Stimulated activated naive CD4-positive, alpha-beta T cell (primary cell): ENCODE data around the gene DENND6A.
"Not testable (repeated sequence)": the region's sequence is repeated elsewhere in the genome, so short reads cannot be mapped to it uniquely, and the experiment has no call there.

Source experiments
- DNase-seq, 6 experiments: peaks; one replicate each; lab custom pipeline; 2025; lab: John Stamatoyannopoulos, UW

DENND6A gene

DNA sequence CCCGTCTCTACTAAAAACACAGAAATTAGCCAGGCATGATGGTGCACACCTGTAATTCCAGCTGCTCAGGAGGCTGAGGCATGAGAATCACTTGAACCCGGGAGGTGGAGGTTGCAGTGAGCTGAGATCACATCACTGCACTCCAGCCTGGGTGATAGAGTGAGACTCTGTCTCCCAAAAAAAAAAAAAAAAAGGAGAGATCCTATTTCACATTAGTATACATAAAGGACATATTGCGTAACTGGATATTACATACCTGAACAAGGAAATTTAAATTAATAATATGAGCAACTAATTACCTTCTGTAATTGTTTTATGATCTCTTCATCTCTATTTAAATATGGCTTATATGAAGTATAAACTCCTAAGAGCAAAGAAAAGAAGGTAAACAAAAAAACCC lies 58.6 kb downstream of the DENND6A start:
- DNase-seq = not testable (repeated sequence)

DNA sequence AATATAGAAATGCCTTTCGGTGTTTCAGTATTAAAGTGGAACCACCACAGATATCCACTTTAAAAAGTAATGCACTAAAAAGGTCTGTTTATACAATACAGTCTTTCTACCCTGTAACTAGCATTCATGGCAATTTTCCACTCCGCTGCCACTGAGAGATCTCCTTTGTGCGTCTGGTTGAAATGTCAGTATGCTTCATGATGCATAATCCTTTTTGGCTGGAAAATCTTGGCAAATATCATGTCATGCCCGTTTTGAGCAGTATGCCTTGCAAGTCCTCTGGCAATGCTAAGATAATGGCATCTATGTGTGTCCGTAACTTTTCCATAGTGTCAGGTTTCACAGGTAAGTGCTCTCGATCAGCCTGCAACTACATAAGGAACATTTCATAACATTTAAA lies 64.9 kb downstream of the DENND6A start:
- DNase-seq = no peak

GRCh38 chr3:57624801-57625200 lies 68.1 kb downstream of the DENND6A start:
- DNase-seq = no peak

DNA sequence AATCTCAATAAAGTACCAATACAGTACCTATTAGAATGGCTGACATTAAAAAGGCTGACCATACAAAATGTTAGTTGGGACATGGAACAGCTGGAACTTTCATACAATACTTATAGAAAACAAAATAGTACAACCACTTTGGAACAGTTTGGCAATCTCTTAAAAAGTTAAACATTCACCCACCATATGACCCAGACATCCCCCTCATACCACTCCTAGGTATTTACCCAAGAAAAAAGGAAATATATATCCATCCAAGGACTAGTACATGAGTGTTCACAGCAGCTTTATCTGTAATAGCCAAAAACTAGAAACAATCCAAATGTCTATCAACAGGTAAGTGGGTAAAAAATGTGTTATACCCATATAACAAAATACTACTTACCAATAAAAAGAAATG lies 70.5 kb downstream of the DENND6A start:
- no peak for DNase-seq

DNA sequence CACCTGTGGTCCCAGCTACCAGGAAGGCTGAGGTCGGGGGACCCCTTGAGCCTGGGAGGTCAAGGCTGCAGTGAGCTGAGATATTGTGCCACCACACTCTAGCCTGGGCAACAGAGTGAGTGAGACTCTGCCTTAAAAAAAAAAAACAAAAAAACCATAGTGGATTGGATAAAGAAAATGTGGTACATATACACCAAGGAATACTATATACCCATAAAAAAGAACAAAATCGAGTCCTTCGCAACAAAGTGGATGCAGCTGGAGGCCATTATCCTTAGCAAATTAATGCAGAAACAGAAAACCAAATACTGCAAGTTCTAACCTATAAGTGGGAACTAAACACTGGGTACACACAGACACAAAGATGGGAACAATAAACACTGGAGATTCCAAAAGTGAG lies 75.1 kb downstream of the DENND6A start:
- DNase-seq = no peak

GRCh38 chr3:57616233-57616632 lies 76.6 kb downstream of the DENND6A start:
- no peak for DNase-seq

- DNase-seq = not testable (repeated sequence)
Measured at GRCh38 chr3:57611870-57612269, 81.0 kb downstream of the DENND6A start.

- no peak for DNase-seq
Measured at GRCh38 chr3:57605683-57606082, 87.2 kb downstream of the DENND6A start.

DNA sequence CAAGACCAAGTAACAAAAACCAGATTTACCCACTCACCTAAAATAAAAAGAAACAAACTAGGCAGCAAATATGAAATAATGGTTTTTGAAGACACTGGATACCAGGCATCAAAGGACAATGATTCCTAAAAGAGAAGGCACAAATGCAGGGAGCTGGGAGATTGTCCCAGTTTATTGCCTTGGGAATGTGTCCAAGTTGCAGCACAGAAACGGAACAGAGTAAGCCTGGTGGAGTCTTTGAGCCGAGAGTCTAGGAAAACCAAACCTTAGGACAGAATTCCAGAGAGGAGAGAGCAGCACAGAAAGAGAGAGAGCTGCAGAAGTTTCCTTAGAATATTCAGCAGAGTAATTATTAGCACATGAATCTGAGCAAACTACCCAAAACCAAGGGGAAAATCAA lies 87.9 kb downstream of the DENND6A start:
- DNase-seq = no peak

DNA sequence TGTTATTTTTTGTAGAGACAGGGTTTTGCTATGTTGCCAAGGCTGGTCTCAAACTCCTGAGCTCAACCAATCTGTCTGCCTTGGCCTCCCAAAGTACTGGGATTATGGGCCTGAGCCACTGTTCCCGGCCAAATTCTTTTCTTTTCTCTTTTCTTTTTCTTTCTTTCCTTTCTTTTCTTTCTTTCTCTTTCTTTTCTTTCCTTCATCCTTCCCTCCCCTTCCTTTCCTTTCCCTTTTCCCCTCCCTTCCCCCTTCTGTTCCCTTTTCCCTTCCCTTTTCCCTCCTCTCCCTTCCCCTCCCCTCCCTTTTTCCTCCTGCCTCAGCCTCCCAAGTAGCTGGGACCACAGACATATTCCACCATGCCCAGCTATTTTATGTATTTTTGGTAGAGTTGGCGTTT lies 92.7 kb downstream of the DENND6A start:
- DNase-seq = no peak

- DNase-seq = peak in 1 of 6 experiments; percentile 10
Measured at GRCh38 chr3:57598765-57599360, 94.0 kb downstream of the DENND6A start.

DNA sequence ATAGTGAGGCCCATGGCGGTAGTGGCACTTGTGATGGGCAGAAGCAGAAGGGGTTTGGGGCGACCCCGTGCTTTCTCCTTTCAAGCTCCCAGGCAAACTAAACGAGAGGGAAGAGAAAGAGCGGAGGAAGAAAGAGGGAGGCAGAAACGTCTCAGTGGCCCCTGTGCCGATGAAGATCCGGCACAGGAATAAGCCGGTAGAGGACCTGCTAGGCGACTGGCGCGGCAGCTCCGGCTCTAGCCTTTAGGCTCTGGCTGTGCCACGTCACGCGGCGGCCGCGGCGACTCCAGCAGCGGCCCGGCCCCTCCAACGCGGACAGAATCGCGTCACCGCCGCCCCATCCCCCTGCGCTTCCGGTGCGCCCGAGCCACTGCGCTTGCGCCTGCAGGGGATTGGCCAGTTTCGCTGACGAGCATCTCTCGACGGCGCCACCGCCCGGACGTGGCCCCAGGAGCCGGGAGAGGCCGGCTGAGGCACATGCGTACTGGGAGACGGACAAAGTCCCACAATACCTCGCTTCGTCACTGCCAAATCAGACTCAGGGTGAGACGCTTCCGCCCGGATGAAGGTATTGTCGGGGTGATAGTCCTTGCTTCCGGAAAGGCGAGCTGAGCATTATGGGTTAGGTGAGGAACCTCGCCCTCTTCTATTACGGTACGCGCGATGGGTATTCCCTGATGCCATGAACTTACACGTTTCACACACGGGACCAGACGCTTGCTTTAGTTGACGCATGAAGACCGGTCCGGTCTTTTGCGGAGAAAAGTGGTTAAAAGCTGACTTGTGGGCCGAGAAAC lies 95.6 kb downstream of the DENND6A start, which contains the start of gene ARF4:
Gene ARF4, minus strand, starts transcription at position 218 of the 797 bp plus-strand sequence. Its CDS starts 204 bp downstream, at position 14.
- DNase-seq = peak; percentile 97 to 100 (median 99)

DNA sequence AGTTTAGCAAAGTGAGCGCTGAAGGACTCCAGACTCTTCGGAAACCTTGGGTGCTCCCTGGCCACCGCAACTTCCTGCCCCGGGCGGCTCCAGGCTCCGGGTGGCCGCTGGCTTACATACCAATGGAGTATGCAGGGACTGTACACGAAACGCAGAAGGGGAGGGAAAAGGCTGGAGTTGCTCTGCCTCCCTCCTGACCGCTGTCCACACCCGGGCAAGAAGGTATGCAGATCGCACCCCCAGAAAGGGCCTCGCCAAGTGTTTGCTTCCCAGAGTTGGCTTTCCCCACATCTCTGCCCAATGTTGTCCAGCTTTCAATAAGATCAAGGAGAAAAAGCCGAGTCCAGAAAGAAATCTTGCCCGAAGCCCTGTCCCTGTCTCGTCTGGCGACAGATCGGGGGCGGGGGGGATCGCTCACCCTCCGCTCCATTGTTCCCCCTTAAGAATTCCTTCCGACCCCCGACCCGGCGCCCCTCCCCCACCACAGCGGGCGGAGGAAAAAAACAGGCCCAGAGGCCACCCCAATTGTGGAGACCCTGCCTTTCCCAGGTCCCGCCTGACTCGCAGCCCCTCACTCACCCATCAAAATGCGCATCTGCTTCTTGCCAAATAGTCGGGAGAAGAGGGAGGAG lies 96.3 kb downstream of the DENND6A start:
- DNase-seq = peak in 4 of 6 experiments; percentile 22 to 65 (median 40)

DNA sequence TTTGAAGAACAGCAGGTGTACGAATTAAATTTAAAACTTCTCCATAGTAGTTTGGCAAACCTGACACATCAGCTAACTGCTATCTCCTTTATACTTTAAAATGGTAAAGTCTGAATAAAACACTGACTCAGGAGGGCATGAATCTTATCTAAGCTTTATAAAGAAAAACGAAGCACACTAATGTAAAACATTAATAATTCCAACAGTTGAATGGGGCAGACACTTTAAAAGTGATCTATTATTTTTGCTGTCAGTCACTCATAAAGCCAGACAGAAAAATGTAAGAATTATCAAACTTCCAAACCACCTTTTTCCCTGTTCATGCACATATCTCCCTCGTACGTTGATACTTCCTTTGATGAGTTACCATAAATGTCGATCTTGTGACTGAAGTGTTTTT lies 98.3 kb downstream of the DENND6A start:
- DNase-seq = no peak

- DNase-seq = no peak
Measured at GRCh38 chr3:57594144-57594543, 98.7 kb downstream of the DENND6A start.

DNA sequence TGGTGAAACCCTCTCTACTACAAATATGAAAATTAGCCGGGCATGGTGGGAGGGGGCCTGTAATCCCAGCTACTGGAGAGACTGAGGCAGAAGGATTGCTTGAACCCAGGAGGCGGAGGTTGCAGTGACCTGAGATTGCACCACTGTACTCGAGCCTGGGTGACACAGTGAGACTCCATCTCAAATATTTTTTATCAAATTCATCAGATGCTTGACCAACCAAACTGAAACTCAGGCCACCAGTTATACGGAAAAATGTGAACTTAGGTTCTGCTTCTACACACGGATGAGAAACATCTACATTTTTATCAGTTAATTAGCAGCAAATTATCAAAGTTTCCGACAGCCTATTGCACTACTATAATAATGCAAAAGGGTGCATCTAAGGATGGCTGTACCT lies 100.6 kb downstream of the DENND6A start:
- DNase-seq = no peak

- DNase-seq = no peak
Measured at GRCh38 chr3:57587905-57588304, 105.0 kb downstream of the DENND6A start.

DNA sequence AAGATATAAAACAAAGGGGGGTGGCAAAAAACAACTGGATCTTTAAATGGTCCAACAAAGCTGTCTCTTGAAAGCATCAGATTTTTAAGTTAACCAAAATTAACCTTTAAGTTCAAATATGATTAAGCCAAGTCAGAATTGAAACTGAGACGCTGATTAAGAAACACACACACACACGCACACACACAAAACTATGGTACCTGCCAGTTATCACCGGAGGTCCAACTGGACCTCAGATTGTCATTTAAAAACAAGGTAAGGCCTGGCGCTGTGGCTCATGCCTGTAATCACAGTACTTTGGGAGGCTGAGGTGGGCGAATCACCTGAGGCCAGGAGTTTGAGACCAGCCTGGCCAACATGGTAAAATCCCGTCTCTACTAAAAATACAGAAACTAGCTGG lies 106.1 kb downstream of the DENND6A start:
- no peak for DNase-seq

GRCh38 chr3:57583544-57583943 lies 109.3 kb downstream of the DENND6A start:
- no peak for DNase-seq

DNA sequence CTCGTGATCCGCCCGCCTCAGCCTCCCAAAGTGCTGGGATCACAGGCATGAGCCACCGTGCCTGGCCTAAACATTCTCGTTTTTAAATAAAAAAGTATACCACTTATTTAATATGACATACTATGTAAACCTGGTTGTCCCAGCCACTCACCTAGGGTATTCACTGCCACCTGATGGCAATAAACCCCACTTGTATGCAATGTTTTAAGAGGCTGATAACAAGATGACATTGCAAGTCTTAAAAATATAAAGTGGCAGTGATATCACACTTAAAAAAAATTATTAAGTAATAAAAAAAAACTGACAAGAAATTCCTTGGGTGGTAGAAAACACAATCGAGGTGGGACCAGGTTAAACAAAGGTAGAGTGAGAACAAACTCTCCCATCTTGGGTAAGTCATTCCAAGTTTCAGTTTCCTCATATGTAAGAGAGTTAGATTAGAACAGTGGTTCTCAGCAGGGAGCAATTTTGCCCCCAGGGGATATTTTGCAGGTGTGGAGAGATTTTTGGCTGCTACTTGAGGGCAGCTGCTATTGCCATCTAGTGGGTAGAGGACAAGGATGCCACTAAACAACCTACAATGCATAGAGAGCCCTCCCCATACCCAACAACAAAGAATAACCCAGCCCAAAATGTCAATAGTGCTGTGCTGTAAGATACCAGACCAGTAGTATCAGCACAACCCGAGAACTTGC lies 110.3 kb downstream of the DENND6A start:
- DNase-seq = peak in 2 of 6 experiments; percentile 7 to 11

DNA sequence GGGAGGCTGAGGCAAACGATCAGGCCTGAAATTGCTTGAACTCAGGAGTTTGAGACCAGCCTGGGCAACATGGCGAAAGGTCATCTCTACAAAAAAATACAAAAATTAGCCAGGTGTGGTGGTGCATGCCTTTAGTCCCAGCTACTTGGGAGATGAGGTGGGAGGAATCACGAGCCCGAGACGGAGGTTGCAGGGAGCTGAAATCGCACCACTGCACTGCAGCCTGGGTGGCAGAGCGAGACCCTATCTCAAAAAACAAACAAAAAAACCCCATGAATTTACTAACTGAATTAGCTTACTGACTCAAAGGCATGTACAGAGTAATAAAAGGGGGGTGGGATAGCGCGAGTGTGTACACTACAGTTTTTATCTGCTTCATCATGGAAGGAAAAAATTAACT lies 115.1 kb downstream of the DENND6A start:
- DNase-seq = no peak

- no peak for DNase-seq
Measured at GRCh38 chr3:57575966-57576626, 116.8 kb downstream of the DENND6A start.
